ENCODE results near the gene RDX. TPM values are rescaled to one million over a fixed set of nuclear protein-coding genes. Genes with fewer than 3 reads are reported as not detected.
"Not testable (repeated sequence)": the region's sequence is repeated elsewhere in the genome, so short reads cannot be mapped to it uniquely, and the experiment has no call there.

RDX gene
- total and polyA plus RNA-seq, 4 donors: 22.6 to 144 (median 71.1) TPM

DNA sequence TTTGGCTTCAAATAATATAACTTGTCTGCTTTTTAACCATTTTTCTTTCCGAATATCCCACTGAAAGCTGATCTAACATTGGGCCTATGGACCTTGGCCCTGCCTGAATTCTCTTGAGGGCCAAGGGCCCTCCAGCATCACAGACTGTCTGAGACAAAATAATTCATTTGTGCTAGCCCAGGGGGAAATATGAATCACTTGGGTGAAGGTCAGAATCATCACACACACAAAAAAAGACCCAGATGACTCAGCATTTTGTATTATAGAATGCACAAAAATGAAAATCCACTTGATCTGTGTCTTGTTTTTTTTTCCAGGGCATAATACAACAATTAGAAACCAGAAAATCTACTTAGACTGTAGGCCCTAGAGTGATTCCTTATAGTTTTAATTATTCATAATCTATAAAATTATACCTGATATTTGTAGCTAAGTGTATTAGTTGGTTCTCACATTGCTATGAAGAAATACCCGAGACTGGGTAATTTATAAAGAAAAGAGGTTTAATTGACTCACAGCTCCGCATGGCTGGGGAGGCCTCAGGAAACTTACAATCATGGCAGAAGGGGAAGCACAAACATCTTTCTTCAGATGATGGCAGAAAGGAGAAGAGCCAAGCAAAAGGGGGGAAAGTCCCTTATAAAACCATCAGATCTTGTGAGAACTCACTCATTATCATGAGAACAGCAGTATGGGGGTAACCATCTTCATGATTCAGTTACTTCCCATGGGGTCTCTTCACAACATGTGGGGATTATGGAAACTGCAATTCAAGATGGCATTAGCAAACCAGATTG is 15.6 kb upstream of the RDX start:
- H3K4me3 ChIP-seq (ENCODE audit: low read length in 2 of 2): no peak overlapping the region
- H3K27me3 ChIP-seq (ENCODE audit: control insufficient read depth in 1 of 2, insufficient read depth in 2 of 2, low read length in 1 of 2): no peaks in the 10 kb centered on the region
- ATAC-seq (ENCODE audit: low FRiP score) (no peak), DNase-seq (no peak)
- peaks cover 0 to 2% of the 10 kb centered on the region in 2 donors for H3K4me1 ChIP-seq (ENCODE audit: control insufficient read depth in 1 of 2, insufficient read depth in 2 of 2, low read length in 2 of 2)
- no peak overlapping the region for H3K27ac ChIP-seq (ENCODE audit: low read depth in 1 of 2, low read length in 2 of 2)
- WGBS, 2 donors: 66 to 76% methylated on average over 3 of the region's 3 CpGs
- H3K9me3 ChIP-seq (ENCODE audit: control insufficient read depth, low read length): no peaks in the 10 kb centered on the region
- intact Hi-C loops (cut with DNase I): no loop called here
- H3K36me3 ChIP-seq (ENCODE audit: control insufficient read depth in 1 of 2, insufficient read depth in 2 of 2, low read length in 1 of 2): no peaks in the 10 kb centered on the region

GRCh38 chr11:110308071-110308470 is 11.7 kb upstream of the RDX start:
- no peaks in the 10 kb centered on the region for H3K9me3 ChIP-seq (ENCODE audit: control insufficient read depth, low read length)
- ATAC-seq (ENCODE audit: low FRiP score) (no peak), DNase-seq (no peak)
- H3K4me3 ChIP-seq (ENCODE audit: low read length in 2 of 2): no peak overlapping the region
- H3K36me3 ChIP-seq (ENCODE audit: control insufficient read depth in 1 of 2, insufficient read depth in 2 of 2, low read length in 1 of 2): no peaks in the 10 kb centered on the region
- H3K27me3 ChIP-seq (ENCODE audit: control insufficient read depth in 1 of 2, insufficient read depth in 2 of 2, low read length in 1 of 2): no peaks in the 10 kb centered on the region
- H3K27ac ChIP-seq (ENCODE audit: low read depth in 1 of 2, low read length in 2 of 2): no peak overlapping the region
- 77 to 80% methylated on average over 5 of the region's 5 CpGs for WGBS, 2 donors
- peaks cover 0 to 2% of the 10 kb centered on the region in 2 donors for H3K4me1 ChIP-seq (ENCODE audit: control insufficient read depth in 1 of 2, insufficient read depth in 2 of 2, low read length in 2 of 2)
- intact Hi-C loops (cut with DNase I): no loop called here

GRCh38 chr11:110306019-110306388 is 9.6 kb upstream of the RDX start:
- DNase-seq; H3K9me3 ChIP-seq (ENCODE audit: control insufficient read depth, low read length); H3K36me3 ChIP-seq (ENCODE audit: control insufficient read depth in 1 of 2, insufficient read depth in 2 of 2, low read length in 1 of 2); ATAC-seq (ENCODE audit: low FRiP score); H3K27me3 ChIP-seq (ENCODE audit: control insufficient read depth in 1 of 2, insufficient read depth in 2 of 2, low read length in 1 of 2); H3K4me1 ChIP-seq (ENCODE audit: control insufficient read depth in 1 of 2, insufficient read depth in 2 of 2, low read length in 2 of 2); H3K4me3 ChIP-seq (ENCODE audit: low read length in 2 of 2); intact Hi-C loops (cut with DNase I); H3K27ac ChIP-seq (ENCODE audit: low read depth in 1 of 2, low read length in 2 of 2): not testable (repeated sequence)
- 79 to 89% methylated on average over 4 of the region's 4 CpGs for WGBS, 2 donors

- H3K36me3 ChIP-seq (ENCODE audit: control insufficient read depth in 1 of 2, insufficient read depth in 2 of 2, low read length in 1 of 2): no peaks in the 10 kb centered on the region
- DNase-seq: no peak
Measured at GRCh38 chr11:110305169-110306018, 9.0 kb upstream of the RDX start.

DNA sequence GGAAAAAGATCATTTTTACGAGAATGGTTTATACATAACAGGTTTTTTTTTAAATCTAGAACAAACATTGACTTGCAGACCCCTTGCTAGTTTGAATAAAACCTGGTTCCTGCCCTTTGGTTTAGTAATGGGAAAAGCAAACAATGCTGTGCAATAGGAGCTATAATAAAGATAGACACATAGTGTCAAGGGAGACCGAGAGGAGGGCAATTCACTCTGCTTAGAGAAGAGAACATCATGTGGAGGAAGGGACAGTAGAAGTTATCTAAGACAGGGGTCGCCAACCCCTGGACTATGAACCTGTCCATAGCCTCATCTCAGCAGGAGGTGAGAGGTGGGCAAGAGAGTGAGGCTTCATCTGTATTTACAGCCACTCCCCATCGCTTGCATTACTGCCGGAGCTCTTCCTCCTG is 7.0 kb upstream of the RDX start:
- H3K4me3 ChIP-seq (ENCODE audit: low read length in 2 of 2): no peak overlapping the region
- H3K4me1 ChIP-seq (ENCODE audit: control insufficient read depth in 1 of 2, insufficient read depth in 2 of 2, low read length in 2 of 2): no peaks in the 10 kb centered on the region
- H3K9me3 ChIP-seq (ENCODE audit: control insufficient read depth, low read length): no peaks in the 10 kb centered on the region
- no peak for DNase-seq
- H3K36me3 ChIP-seq (ENCODE audit: control insufficient read depth in 1 of 2, insufficient read depth in 2 of 2, low read length in 1 of 2): no peaks in the 10 kb centered on the region
- no peak overlapping the region for H3K27ac ChIP-seq (ENCODE audit: low read depth in 1 of 2, low read length in 2 of 2)
- WGBS, 2 donors: 93 to 94% methylated on average over 5 of the region's 5 CpGs
- H3K27me3 ChIP-seq (ENCODE audit: control insufficient read depth in 1 of 2, insufficient read depth in 2 of 2, low read length in 1 of 2): no peaks in the 10 kb centered on the region
- intact Hi-C loops (cut with DNase I): no loop called here
- no peak for ATAC-seq (ENCODE audit: low FRiP score)

More at GRCh38 chr11:110305169-110306018, 9.0 kb upstream of the RDX start:
- no peak overlapping the region for H3K27ac ChIP-seq (ENCODE audit: low read depth in 1 of 2, low read length in 2 of 2)
- no peaks in the 10 kb centered on the region for H3K9me3 ChIP-seq (ENCODE audit: control insufficient read depth, low read length)
- ATAC-seq (ENCODE audit: low FRiP score): no peak
- no peaks in the 10 kb centered on the region for H3K27me3 ChIP-seq (ENCODE audit: control insufficient read depth in 1 of 2, insufficient read depth in 2 of 2, low read length in 1 of 2)
- H3K4me1 ChIP-seq (ENCODE audit: control insufficient read depth in 1 of 2, insufficient read depth in 2 of 2, low read length in 2 of 2): no peaks in the 10 kb centered on the region
- H3K4me3 ChIP-seq (ENCODE audit: low read length in 2 of 2): no peak overlapping the region
- intact Hi-C loops (cut with DNase I): no loop called here

- WGBS, 2 donors: 92 to 95% methylated on average over 4 of the region's 4 CpGs
- Histone ChIP-seq H3K36me3 (ENCODE audit: control insufficient read depth in 1 of 2, insufficient read depth in 2 of 2, low read length in 1 of 2) (no peaks in the 10 kb centered on the region), H3K4me1 (ENCODE audit: control insufficient read depth in 1 of 2, insufficient read depth in 2 of 2, low read length in 2 of 2) (no peaks in the 10 kb centered on the region), H3K4me3 (ENCODE audit: low read length in 2 of 2) (no peak overlapping the region), H3K9me3 (ENCODE audit: control insufficient read depth, low read length) (no peaks in the 10 kb centered on the region), H3K27me3 (ENCODE audit: control insufficient read depth in 1 of 2, insufficient read depth in 2 of 2, low read length in 1 of 2) (no peaks in the 10 kb centered on the region), H3K27ac (ENCODE audit: low read depth in 1 of 2, low read length in 2 of 2) (no peak overlapping the region)
- DNase-seq (no peak), ATAC-seq (ENCODE audit: low FRiP score) (no peak)
- intact Hi-C loops (cut with DNase I): no loop called here
Measured at GRCh38 chr11:110301577-110301976, 5.2 kb upstream of the RDX start.

DNA sequence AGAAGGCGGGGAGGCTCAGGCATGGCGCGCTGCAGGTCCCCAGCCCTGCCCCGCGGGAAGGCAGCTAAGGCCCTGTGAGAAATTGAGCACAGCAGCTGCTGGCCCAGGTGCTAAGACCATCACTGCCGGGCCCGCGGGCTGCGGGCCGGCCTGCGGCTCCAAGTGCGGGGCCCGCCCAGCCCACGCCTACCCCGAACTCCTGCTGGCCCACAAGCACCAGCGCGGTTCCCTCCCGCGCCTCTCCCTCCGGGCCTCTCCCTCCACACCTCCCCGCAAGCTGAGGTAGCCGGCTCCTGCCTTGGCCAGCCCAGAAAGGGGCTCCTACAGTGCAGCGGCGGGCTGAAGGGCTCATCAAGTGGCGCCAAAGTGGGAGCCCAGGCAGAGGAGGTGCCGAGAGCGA is 4.6 kb upstream of the RDX start:
- H3K9me3 ChIP-seq (ENCODE audit: control insufficient read depth, low read length): no peaks in the 10 kb centered on the region
- H3K36me3 ChIP-seq (ENCODE audit: control insufficient read depth in 1 of 2, insufficient read depth in 2 of 2, low read length in 1 of 2): no peaks in the 10 kb centered on the region
- intact Hi-C loops (cut with DNase I): no loop called here
- 96 to 97% methylated on average over 22 to 27 of the region's 27 CpGs for WGBS, 2 donors
- ATAC-seq (ENCODE audit: low FRiP score) (no peak), DNase-seq (no peak)
- H3K27me3 ChIP-seq (ENCODE audit: control insufficient read depth in 1 of 2, insufficient read depth in 2 of 2, low read length in 1 of 2): no peaks in the 10 kb centered on the region
- H3K27ac ChIP-seq (ENCODE audit: low read depth in 1 of 2, low read length in 2 of 2): no peak overlapping the region
- no peaks in the 10 kb centered on the region for H3K4me1 ChIP-seq (ENCODE audit: control insufficient read depth in 1 of 2, insufficient read depth in 2 of 2, low read length in 2 of 2)
- H3K4me3 ChIP-seq (ENCODE audit: low read length in 2 of 2): no peak overlapping the region

DNA sequence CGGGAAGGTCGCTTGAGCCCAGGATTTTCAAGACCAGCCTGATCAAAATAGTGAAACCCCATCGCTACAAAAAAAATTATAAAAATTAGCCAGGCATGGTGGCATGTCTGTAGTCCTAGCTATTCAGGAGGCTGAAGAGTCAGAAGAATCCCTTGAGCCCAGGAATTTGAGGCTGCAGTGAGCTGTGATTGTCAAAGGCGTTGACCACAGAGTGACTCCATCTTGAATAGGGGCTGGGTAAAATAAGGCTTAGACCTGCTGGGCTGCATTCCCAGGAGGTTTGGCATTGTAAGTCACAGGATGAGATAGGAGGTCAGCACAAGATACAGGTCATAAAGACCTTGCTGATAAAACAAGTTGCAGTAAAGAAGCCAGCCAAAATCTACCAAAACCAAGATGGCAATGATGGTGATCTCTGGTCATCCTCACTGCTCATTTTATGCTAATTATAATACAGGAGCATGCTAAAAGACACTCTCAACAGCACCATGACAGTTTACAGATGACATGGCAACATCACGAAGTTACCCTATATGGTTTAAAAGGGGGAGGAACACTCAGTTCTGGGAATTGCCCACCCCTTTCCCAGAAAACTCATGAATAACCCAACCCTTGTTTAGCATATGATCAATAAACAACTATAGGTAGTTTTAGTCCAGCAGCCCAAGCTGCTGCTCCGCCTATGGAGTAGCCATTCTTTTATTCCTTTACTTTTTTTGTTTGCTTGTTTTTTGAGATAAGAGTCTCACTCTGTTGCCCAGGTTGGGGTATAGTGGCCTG is 2.8 kb upstream of the RDX start:
- Histone ChIP-seq H3K4me3 (ENCODE audit: low read length in 2 of 2) (no peak overlapping the region), H3K27me3 (ENCODE audit: control insufficient read depth in 1 of 2, insufficient read depth in 2 of 2, low read length in 1 of 2) (no peaks in the 10 kb centered on the region), H3K9me3 (ENCODE audit: control insufficient read depth, low read length) (no peaks in the 10 kb centered on the region), H3K4me1 (ENCODE audit: control insufficient read depth in 1 of 2, insufficient read depth in 2 of 2, low read length in 2 of 2) (no peaks in the 10 kb centered on the region), H3K27ac (ENCODE audit: low read depth in 1 of 2, low read length in 2 of 2) (no peak overlapping the region), H3K36me3 (ENCODE audit: control insufficient read depth in 1 of 2, insufficient read depth in 2 of 2, low read length in 1 of 2) (no peaks in the 10 kb centered on the region)
- ATAC-seq (ENCODE audit: low FRiP score) (no peak), DNase-seq (no peak)
- intact Hi-C loops (cut with DNase I): loop anchor here in 1 of 2 donors (5.0 to 10.0 kb wide), 3 partner anchors 76 to 207 kb away; partner anchors contain the start of genes FDX1 and ZC3H12C
- WGBS, 2 donors: 94 to 97% methylated on average over 6 of the region's 6 CpGs
